ENCODE data around the gene SLC6A16. TPM values are rescaled to one million over a fixed set of nuclear protein-coding genes. Genes with fewer than 3 reads are reported as not detected.
"Not testable (repeated sequence)": the region's sequence is repeated elsewhere in the genome, so short reads cannot be mapped to it uniquely, and the experiment has no call there.

The SLC6A16 gene
- total RNA-seq, 4 donors from 2014 or later, result 0.13 to 1.5 (median 0.56) TPM; not detected in 1

- Histone ChIP-seq H3K4me1 (no peaks in the 10 kb centered on the region), H3K4me3 (no peak overlapping the region), H3K27ac (no peak overlapping the region), H3K36me3 (no peaks in the 10 kb centered on the region), H3K9me3 (no peaks in the 10 kb centered on the region), H3K27me3 (no peaks in the 10 kb centered on the region)
- intact Hi-C loops (cut with DNase I), result no loop called here
- TF ChIP-seq CTCF (IDR thresholded peaks at IDR 0.05) (no peak), POLR2A (IDR thresholded peaks at IDR 0.05) (no peak)
- 21 to 73% methylated on average over 2 of the region's 2 CpGs for WGBS, 2 donors
- DNase-seq, result no peak
Observed at GRCh38 chr19:49287141-49287770, 37.7 kb downstream of the SLC6A16 start.

- H3K9me3 ChIP-seq, result no peaks in the 10 kb centered on the region
- no peaks in the 10 kb centered on the region for H3K4me1 ChIP-seq
- intact Hi-C loops (cut with DNase I), result no loop called here
- no peak overlapping the region for H3K27ac ChIP-seq
- peaks cover 0 to 24% (median 0%) of the 10 kb centered on the region in 4 donors for H3K27me3 ChIP-seq
- DNase-seq, result no peak
- H3K4me3 ChIP-seq, result no peak overlapping the region
- TF ChIP-seq POLR2A (IDR thresholded peaks at IDR 0.05), result no peak
- no peaks in the 10 kb centered on the region for H3K36me3 ChIP-seq
- 73 to 82% methylated on average over 10 to 12 of the region's 13 CpGs for WGBS, 2 donors
Observed at GRCh38 chr19:49282184-49282583, 42.8 kb downstream of the SLC6A16 start.

- intact Hi-C loops (cut with DNase I), result no loop called here
- peaks cover 0 to under 1% (median 0%) of the 10 kb centered on the region in 3 donors for H3K9me3 ChIP-seq
- H3K36me3 ChIP-seq, result no peaks in the 10 kb centered on the region
- peak overlapping the region in 3 of 4 donors; percentile 67 to 83 (median 78) for H3K27ac ChIP-seq
- TF ChIP-seq CTCF (IDR thresholded peaks at IDR 0.05), result no peak
- no peak for TF ChIP-seq POLR2A (IDR thresholded peaks at IDR 0.05)
- DNase-seq, result no peak
- WGBS, 2 donors, result 32 to 67% methylated on average over 4 of the region's 4 CpGs
- no peak overlapping the region for H3K4me3 ChIP-seq
- peaks cover 4 to 41% (median 13%) of the 10 kb centered on the region in 3 donors for H3K4me1 ChIP-seq
- peaks cover 0 to under 1% (median 0%) of the 10 kb centered on the region in 4 donors for H3K27me3 ChIP-seq
Observed at GRCh38 chr19:49272204-49272603, 52.8 kb downstream of the SLC6A16 start.

- peak overlapping the region; percentile 19 to 78 (median 66) for H3K27ac ChIP-seq
- 38 to 41% methylated on average over 4 of the region's 4 CpGs for WGBS, 2 donors
- H3K4me1 ChIP-seq, result peaks cover 4 to 41% (median 13%) of the 10 kb centered on the region in 3 donors
Observed at GRCh38 chr19:49271080-49271753, 53.8 kb downstream of the SLC6A16 start.

DNA sequence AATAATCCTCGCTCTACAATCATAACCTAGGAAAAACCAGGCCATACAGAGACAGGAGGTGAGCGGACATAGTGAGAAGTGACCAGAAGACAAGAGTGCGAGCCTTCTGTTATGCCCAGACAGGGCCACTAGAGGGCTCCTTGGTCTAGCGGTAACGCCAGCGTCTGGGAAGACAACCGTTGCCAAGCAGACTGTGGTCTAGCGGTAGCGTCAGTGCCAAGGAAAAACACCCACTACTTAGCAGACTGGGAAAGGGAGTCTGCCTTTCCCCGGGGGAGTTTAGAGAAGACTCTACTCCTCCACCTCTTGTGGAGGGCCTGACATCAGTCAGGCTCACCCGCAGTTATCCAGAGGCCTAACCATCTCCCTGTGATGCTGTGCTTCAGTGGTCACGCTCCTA is 58.6 kb downstream of the SLC6A16 start:
- Histone ChIP-seq H3K4me1 (peaks cover 4 to 14% (median 8%) of the 10 kb centered on the region in 3 donors), H3K9me3 (peaks cover 0 to 14% (median 3%) of the 10 kb centered on the region in 3 donors)
- not testable (repeated sequence) for H3K4me3 ChIP-seq, H3K27ac ChIP-seq, H3K27me3 ChIP-seq, H3K36me3 ChIP-seq, DNase-seq
- TF ChIP-seq CTCF (IDR thresholded peaks at IDR 0.05), result peak; percentile 43 to 78 (median 70)
- intact Hi-C loops (cut with DNase I), result loop anchor here (10.0 kb wide), 1 partner anchor 48 kb away; no protein-coding TSS in a partner anchor
- WGBS, 2 donors, result 27 to 28% methylated on average over 12 of the region's 12 CpGs

More at GRCh38 chr19:49271080-49271753, 53.8 kb downstream of the SLC6A16 start:
- no peaks in the 10 kb centered on the region for H3K27me3 ChIP-seq
- intact Hi-C loops (cut with DNase I), result no loop called here
- H3K36me3 ChIP-seq, result no peaks in the 10 kb centered on the region
- TF ChIP-seq CTCF (IDR thresholded peaks at IDR 0.05), result no peak
- TF ChIP-seq POLR2A (IDR thresholded peaks at IDR 0.05), result no peak
- DNase-seq, result no peak
- no peak overlapping the region for H3K4me3 ChIP-seq
- H3K9me3 ChIP-seq, result peaks cover 0 to 5% (median 0%) of the 10 kb centered on the region in 3 donors
